Measurements from ENCODE around the gene ADGRF5.

DNA sequence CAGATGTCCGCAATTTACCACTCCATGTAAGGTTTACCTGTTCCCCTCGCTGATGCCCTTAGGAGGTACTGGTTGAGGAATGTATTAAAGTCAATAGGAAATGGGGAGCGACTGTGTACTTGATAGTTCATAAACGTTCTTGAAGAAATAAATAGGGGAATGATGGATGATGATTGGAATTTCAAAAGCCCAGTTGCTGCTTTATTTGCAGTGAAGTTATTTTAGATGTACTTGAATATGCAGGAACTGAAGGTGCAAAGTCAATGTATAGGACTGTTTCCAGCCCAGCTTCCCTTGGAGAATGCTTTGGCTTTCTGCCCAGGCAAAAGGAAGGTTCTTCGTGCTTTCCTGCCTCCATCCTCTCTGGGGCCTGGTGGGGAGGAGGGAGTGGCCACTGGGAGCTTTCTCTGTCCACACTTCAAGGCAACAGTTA lies 19.8 kb downstream of the ADGRF5 start:
- TF ChIP-seq, protein P1, sequence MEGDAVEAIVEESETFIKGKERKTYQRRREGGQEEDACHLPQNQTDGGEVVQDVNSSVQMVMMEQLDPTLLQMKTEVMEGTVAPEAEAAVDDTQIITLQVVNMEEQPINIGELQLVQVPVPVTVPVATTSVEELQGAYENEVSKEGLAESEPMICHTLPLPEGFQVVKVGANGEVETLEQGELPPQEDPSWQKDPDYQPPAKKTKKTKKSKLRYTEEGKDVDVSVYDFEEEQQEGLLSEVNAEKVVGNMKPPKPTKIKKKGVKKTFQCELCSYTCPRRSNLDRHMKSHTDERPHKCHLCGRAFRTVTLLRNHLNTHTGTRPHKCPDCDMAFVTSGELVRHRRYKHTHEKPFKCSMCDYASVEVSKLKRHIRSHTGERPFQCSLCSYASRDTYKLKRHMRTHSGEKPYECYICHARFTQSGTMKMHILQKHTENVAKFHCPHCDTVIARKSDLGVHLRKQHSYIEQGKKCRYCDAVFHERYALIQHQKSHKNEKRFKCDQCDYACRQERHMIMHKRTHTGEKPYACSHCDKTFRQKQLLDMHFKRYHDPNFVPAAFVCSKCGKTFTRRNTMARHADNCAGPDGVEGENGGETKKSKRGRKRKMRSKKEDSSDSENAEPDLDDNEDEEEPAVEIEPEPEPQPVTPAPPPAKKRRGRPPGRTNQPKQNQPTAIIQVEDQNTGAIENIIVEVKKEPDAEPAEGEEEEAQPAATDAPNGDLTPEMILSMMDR (IDR thresholded peaks at IDR 0.05): no peak
- no peak for TF ChIP-seq POLR2A (IDR thresholded peaks at IDR 0.05; ENCODE audit: low read depth)
